HCT116 (cell line): ENCODE measurements around the gene SPRED2. TPM values are rescaled to one million over a fixed set of nuclear protein-coding genes. Genes with fewer than 3 reads are reported as not detected.

Experiments used
- ATAC-seq: fragments of 200-7000 bp; cut with Tn5 transposase; 2 replicates; pipeline ENCODE4 v1.9.1; 2020; ENCODE audit warnings: mild to moderate bottlenecking, moderate library complexity
- BruUV-seq: library from RNA; stranded (reverse); fragments of 400-500 nt; replicated peaks from 2 replicates; lab custom pipeline; 2021; lab: Mats Ljungman, UMichigan
- CTCF ChIA-PET: fragments of 300-600 bp; sonication (Branson Sonifier 250); formaldehyde crosslinking; loops from one replicate; lab custom pipeline; 2021; ENCODE audit warnings: antibody characterized with exemption; lab: Charles Lee
- POLR2A ChIA-PET: fragments of 300-600, 350-600 bp; sonication (Branson Sonifier 250); formaldehyde crosslinking; loops from one replicate; lab custom pipeline; 2021; ENCODE audit warnings: antibody characterized with exemption; lab: Charles Lee
- RAD21 ChIA-PET, 2 experiments: fragments of 300-600 bp; sonication (Branson Sonifier 250); formaldehyde crosslinking; loops; one replicate each; lab custom pipeline; 2023; ENCODE audit warnings: low total read pairs in 2 of 2; ENCODE audit not compliant: uncharacterized antibody in 2 of 2, unreplicated experiment in 2 of 2, low non-redundant PET in 1 of 2; lab: Charles Lee
- DNase-seq: peaks from one replicate; pipeline ENCODE4 v3.0.0-alpha.2; 2010; ENCODE audit warnings: low read depth, low spot score
- H2AFZ ChIP-seq: fragments of 200-600 bp; shearing (Covaris generic), sonication (generic); 2 replicates; pipeline ENCODE4 v1.6.1; 2017; ENCODE audit warnings: low read depth, mixed run types, mixed read lengths, antibody characterized with exemption, low read length; ENCODE audit not compliant: poor library complexity, severe bottlenecking
- H3K27ac ChIP-seq: 2 replicates; pipeline ENCODE4 v1.5.1; 2012; ENCODE audit warnings: low read depth, low read length
- H3K27me3 ChIP-seq: fragments of 200-600 bp; sonication (generic); 2 replicates; pipeline ENCODE4 v1.6.1; 2016; ENCODE audit warnings: mixed run types, low read length, mixed read lengths; ENCODE audit not compliant: insufficient read depth
- H3K36me3 ChIP-seq, 2 experiments: fragments of 200-500 bp in 1 of 2; fragments of 200-600 bp in 1 of 2; sonication (Bioruptor generic) in 1 of 2; sonication (generic) in 1 of 2; 2 replicates each; pipeline versions ENCODE4 v1.5.1 to v1.6.1; 2014 to 2016; ENCODE audit warnings: low read length in 2 of 2, inconsistent platforms in 1 of 2, mixed read lengths in 1 of 2, mixed run types in 1 of 2; ENCODE audit not compliant: insufficient read depth in 2 of 2, control insufficient read depth in 1 of 2
- H3K4me1 ChIP-seq, 2 experiments: fragments of 200-600 bp in 1 of 2; sonication (generic) in 1 of 2; 2 replicates each; pipeline versions ENCODE4 v1.5.1 to v1.6.1; 2012 to 2017; ENCODE audit warnings: low read length in 2 of 2, inconsistent platforms in 1 of 2, mild to moderate bottlenecking in 1 of 2, mixed read lengths in 1 of 2, mixed run types in 1 of 2, moderate library complexity in 1 of 2; ENCODE audit not compliant: insufficient read depth in 2 of 2, control insufficient read depth in 1 of 2
- H3K4me2 ChIP-seq: fragments of 200-600 bp; sonication (generic); 2 replicates; pipeline ENCODE4 v1.6.1; 2017; ENCODE audit warnings: mixed run types, low read length, mixed read lengths
- H3K4me3 ChIP-seq, 2 experiments: fragments of 200-600 bp in 1 of 2; sonication (generic) in 1 of 2; replicated peaks in 1 of 2; 2 replicates each; pipeline ENCODE4 v1.5.1; 2011 to 2016; ENCODE audit warnings: low read length in 2 of 2, control low read depth in 1 of 2, low read depth in 1 of 2, mild to moderate bottlenecking in 1 of 2, mixed read lengths in 1 of 2, mixed run types in 1 of 2
- H3K79me2 ChIP-seq: fragments of 200-600 bp; sonication (generic); 2 replicates; pipeline ENCODE4 v1.6.1; 2017; ENCODE audit warnings: mild to moderate bottlenecking, mixed run types, low read length, moderate library complexity, mixed read lengths; ENCODE audit not compliant: insufficient read depth
- H3K9ac ChIP-seq: fragments of 200-600 bp; sonication (generic); 2 replicates; pipeline ENCODE4 v1.6.1; 2016; ENCODE audit warnings: low read length, mixed read lengths
- H3K9me2 ChIP-seq: fragments of 200-600 bp; sonication (generic), shearing (Covaris generic); 2 replicates; pipeline ENCODE4 v1.6.1; 2017; ENCODE audit warnings: mixed run types, mild to moderate bottlenecking, moderate library complexity; ENCODE audit not compliant: insufficient read depth
- H3K9me3 ChIP-seq, 2 experiments: fragments of 200-500 bp in 1 of 2; fragments of 200-600 bp in 1 of 2; sonication (Bioruptor generic) in 1 of 2; sonication (generic) in 1 of 2; 2 replicates each; pipeline ENCODE4 v1.6.1; 2014 to 2017; ENCODE audit warnings: low read length in 2 of 2, mixed read lengths in 2 of 2, inconsistent platforms in 1 of 2, low read depth in 1 of 2, mild to moderate bottlenecking in 1 of 2, mixed run types in 1 of 2, moderate library complexity in 1 of 2; ENCODE audit not compliant: control insufficient read depth in 1 of 2, insufficient read depth in 1 of 2
- H4K20me1 ChIP-seq: fragments of 200-600 bp; sonication (generic), shearing (Covaris generic); 2 replicates; pipeline ENCODE4 v1.6.1; 2017; ENCODE audit warnings: mixed run types, mild to moderate bottlenecking, moderate library complexity; ENCODE audit not compliant: insufficient read depth
- JUND ChIP-seq: IDR thresholded peaks from 2 replicates; pipeline ENCODE4 v1.6.1; 2012
- POLR2A ChIP-seq: IDR thresholded peaks from 2 replicates; pipeline ENCODE4 v1.7.0; 2011; ENCODE audit warnings: borderline replicate concordance; ENCODE audit not compliant: insufficient read depth, insufficient read length; ENCODE audit errors: extremely low read depth
- POLR2AphosphoS5 ChIP-seq: IDR thresholded peaks from 2 replicates; pipeline ENCODE4 v1.6.1; 2011; ENCODE audit warnings: mild to moderate bottlenecking, low read depth, low read length, moderate library complexity
- intact Hi-C: fragments of 100-400 bp; cut with micrococcal nuclease; formaldehyde crosslinking; loops from 2 replicates; pipeline ENCODE4 v1.10.0; 2022
- total RNA-seq: library from RNA; stranded (reverse); gene quantifications from one replicate; pipeline ENCODE4 v1.2.1, GENCODE V29; 2021; ENCODE audit not compliant: unreplicated experiment
- TF ChIP-seq, protein P1 (sequence below): IDR thresholded peaks from 2 replicates; pipeline ENCODE4 v1.6.1; 2012
- TF ChIP-seq, protein P2 (sequence below): IDR thresholded peaks from 2 replicates; pipeline ENCODE4 v1.6.1; 2012
- TF ChIP-seq, protein P3 (sequence below): IDR thresholded peaks from 2 replicates; pipeline ENCODE4 v1.6.1; 2011; ENCODE audit warnings: mild to moderate bottlenecking, low read length, moderate library complexity; ENCODE audit not compliant: insufficient replicate concordance; ENCODE audit errors: extremely low read depth

Gene SPRED2
- total RNA-seq, 1 experiment from 2014 or later, result 62.6 TPM

DNA sequence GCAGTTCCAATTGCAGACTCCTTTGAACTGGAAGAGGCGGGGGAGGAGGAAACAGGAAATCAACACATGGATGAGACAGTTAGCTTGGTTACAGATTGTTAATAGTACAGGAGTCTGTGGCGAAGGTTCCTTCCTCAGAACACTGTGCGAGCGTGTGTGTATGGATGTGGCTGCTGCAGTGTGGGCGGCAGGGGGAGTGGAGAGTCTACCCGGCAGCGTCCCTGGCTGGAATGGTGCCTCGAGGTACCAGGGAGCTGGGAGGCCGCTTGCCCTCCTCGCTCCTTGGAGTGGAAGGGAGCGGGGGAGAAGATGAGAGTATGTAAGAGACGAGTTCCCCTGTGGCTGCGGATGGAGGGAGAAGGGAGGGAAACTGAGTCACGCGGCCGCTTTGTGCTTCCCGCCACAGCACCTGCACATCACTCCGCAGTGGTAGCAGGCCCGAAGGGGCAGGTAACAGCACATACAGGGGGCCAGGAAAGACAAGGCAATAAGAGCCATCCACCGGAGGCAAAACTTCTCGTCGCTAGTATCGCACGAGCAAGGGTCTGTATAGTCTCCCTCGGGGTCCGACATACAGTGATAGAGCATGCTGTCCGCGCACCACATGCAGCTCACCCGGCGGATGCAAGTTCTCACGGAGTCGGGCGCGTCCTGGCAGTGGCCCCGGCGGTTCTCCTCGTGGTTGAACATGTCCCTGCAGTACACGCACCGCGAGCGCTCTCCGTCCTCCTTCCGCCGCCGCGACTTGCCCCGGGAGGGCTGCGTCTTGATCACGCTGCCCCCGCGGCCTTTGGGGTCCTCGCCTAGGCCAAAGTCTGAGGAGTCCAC, 119.1 kb downstream of the SPRED2 start:
- DNase-seq (no peak), ATAC-seq (no peak)
- intact Hi-C loops, result no loop called here
- Histone ChIP-seq H2AFZ (no peak overlapping the region), H3K27ac (no peak overlapping the region), H3K9me2 (no peaks in the 10 kb centered on the region), H3K4me3 (no peak overlapping the region), H3K79me2 (no peaks in the 10 kb centered on the region; the same call in 1 of the 2 replicates), H3K36me3 (peaks cover 25 to 32% of the 10 kb centered on the region in 2 experiments), H3K9me3 (no peaks in the 10 kb centered on the region), H4K20me1 (no peaks in the 10 kb centered on the region), H3K4me1 (no peaks in the 10 kb centered on the region), H3K9ac (no peak overlapping the region), H3K27me3 (no peaks in the 10 kb centered on the region), H3K4me2 (no peak overlapping the region)
- TF ChIP-seq, protein P1, sequence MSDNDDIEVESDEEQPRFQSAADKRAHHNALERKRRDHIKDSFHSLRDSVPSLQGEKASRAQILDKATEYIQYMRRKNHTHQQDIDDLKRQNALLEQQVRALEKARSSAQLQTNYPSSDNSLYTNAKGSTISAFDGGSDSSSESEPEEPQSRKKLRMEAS, result no peak
- TF ChIP-seq, protein P2, sequence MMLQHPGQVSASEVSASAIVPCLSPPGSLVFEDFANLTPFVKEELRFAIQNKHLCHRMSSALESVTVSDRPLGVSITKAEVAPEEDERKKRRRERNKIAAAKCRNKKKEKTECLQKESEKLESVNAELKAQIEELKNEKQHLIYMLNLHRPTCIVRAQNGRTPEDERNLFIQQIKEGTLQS, result no peak
- TF ChIP-seq JUND, result no peak
- TF ChIP-seq, protein P3, sequence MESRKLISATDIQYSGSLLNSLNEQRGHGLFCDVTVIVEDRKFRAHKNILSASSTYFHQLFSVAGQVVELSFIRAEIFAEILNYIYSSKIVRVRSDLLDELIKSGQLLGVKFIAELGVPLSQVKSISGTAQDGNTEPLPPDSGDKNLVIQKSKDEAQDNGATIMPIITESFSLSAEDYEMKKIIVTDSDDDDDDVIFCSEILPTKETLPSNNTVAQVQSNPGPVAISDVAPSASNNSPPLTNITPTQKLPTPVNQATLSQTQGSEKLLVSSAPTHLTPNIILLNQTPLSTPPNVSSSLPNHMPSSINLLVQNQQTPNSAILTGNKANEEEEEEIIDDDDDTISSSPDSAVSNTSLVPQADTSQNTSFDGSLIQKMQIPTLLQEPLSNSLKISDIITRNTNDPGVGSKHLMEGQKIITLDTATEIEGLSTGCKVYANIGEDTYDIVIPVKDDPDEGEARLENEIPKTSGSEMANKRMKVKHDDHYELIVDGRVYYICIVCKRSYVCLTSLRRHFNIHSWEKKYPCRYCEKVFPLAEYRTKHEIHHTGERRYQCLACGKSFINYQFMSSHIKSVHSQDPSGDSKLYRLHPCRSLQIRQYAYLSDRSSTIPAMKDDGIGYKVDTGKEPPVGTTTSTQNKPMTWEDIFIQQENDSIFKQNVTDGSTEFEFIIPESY, result no peak
- TF ChIP-seq POLR2AphosphoS5, result no peak
- no peak for TF ChIP-seq POLR2A
- CTCF ChIA-PET, result no interaction called here
- no TSS peak for BruUV-seq
- RAD21 ChIA-PET, result no interaction called here
- POLR2A ChIA-PET, result no interaction called here
